CD4-positive, alpha-beta T cell (primary cell): ENCODE data around the gene ARMC7. TPM values are rescaled to one million over a fixed set of nuclear protein-coding genes. Genes with fewer than 3 reads are reported as not detected.

Experiments
- ATAC-seq: fragments of 200-7000 bp; cut with Tn5 transposase; one replicate; pipeline ENCODE4 v1.10.0; 2022; ENCODE audit warnings: mild to moderate bottlenecking; ENCODE audit not compliant: poor library complexity
- CTCF ChIA-PET: fragments of 350-600 bp; sonication (Branson Sonifier 250); formaldehyde crosslinking; loops from one replicate; lab custom pipeline; 2021; ENCODE audit warnings: antibody characterized with exemption, inconsistent platforms; lab: Charles Lee
- POLR2A ChIA-PET: fragments of 350-600 bp; sonication (Branson Sonifier 250); formaldehyde crosslinking; loops from one replicate; lab custom pipeline; 2021; ENCODE audit warnings: antibody characterized with exemption, inconsistent platforms; lab: Charles Lee
- DNase-seq, 14 experiments: peaks; one replicate each; pipeline ENCODE4 v3.0.0-alpha.2; 2013 to 2020; ENCODE audit warnings: mixed read lengths in 2 of 14
- H3K27ac ChIP-seq, 2 donors: one replicate each; pipeline versions ENCODE4 v1.5.1 to v1.7.0; 2013; ENCODE audit warnings: low read length in 2 of 2, low read depth in 1 of 2, mild to moderate bottlenecking in 1 of 2
- H3K27me3 ChIP-seq, 2 experiments: 1 replicate in 1 of 2; 2 replicates in 1 of 2; pipeline versions ENCODE4 v1.6.1 to v1.7.0; 2013; ENCODE audit warnings: low read length in 2 of 2, control low read depth in 1 of 2, mild to moderate bottlenecking in 1 of 2, moderate library complexity in 1 of 2; ENCODE audit not compliant: insufficient read depth in 2 of 2, control insufficient read depth in 1 of 2
- H3K36me3 ChIP-seq: one replicate; pipeline ENCODE4 v1.6.1; 2013; ENCODE audit warnings: low read length, control low read depth; ENCODE audit not compliant: insufficient read depth
- H3K4me1 ChIP-seq: one replicate; pipeline ENCODE4 v1.6.1; 2013; ENCODE audit warnings: low read length, control low read depth; ENCODE audit not compliant: insufficient read depth
- H3K4me3 ChIP-seq: one replicate; pipeline ENCODE4 v1.5.1; 2013; ENCODE audit warnings: mild to moderate bottlenecking, low read length, moderate library complexity
- H3K9me3 ChIP-seq, 2 experiments: 1 replicate in 1 of 2; 2 replicates in 1 of 2; pipeline versions ENCODE4 v1.6.1 to v1.7.0; 2013; ENCODE audit warnings: low read length in 2 of 2, mild to moderate bottlenecking in 2 of 2, control low read depth in 1 of 2, moderate library complexity in 1 of 2; ENCODE audit not compliant: control insufficient read depth in 1 of 2, insufficient read depth in 1 of 2
- H3K27ac Mint-ChIP-seq: one replicate; pipeline ENCODE4 v1.8.0; 2020; ENCODE audit warnings: mixed read lengths
- H3K27me3 Mint-ChIP-seq: one replicate; pipeline ENCODE4 v1.8.0; 2021; ENCODE audit warnings: mixed read lengths
- H3K36me3 Mint-ChIP-seq: one replicate; pipeline ENCODE4 v1.8.0; 2021; ENCODE audit warnings: low read depth, mixed read lengths
- H3K4me1 Mint-ChIP-seq: one replicate; pipeline ENCODE4 v1.8.0; 2021; ENCODE audit warnings: low read depth, mixed read lengths
- H3K4me3 Mint-ChIP-seq: one replicate; pipeline ENCODE4 v1.8.0; 2020; ENCODE audit warnings: mild to moderate bottlenecking, mixed read lengths
- H3K9me3 Mint-ChIP-seq: one replicate; pipeline ENCODE4 v1.8.0; 2020; ENCODE audit warnings: mixed read lengths
- intact Hi-C, 2 experiments: fragments of 100-400 bp; cut with DNase I in 1 of 2; cut with micrococcal nuclease in 1 of 2; formaldehyde crosslinking; loops; one replicate each; pipeline versions ENCODE4 v1.15.1 to v1.9.0; 2023 to 2025; cut with DNase I, micrococcal nuclease
- total RNA-seq, 174 experiments: library from RNA in 2 of 174; stranded (reverse) in 2 of 174; gene quantifications; one replicate each; pipeline ENCODE4 v1.2.3 and lab custom pipeline; 2021 to 2026
- TF ChIP-seq, protein P1 (sequence below): fragments of 200-600 bp; IDR thresholded peaks from one replicate; pipeline ENCODE4 v1.8.0; 2022; ENCODE audit warnings: antibody characterized with exemption, mild to moderate bottlenecking

Gene ARMC7
- total RNA-seq, 2 experiments from 2014 or later: 4.1 to 4.8 TPM

- Histone ChIP-seq H3K27ac (no peak overlapping the region), H3K36me3 (peaks cover 2% of the 10 kb centered on the region), H3K27me3 (no peaks in the 10 kb centered on the region), H3K4me3 (no peak overlapping the region), H3K9me3 (no peaks in the 10 kb centered on the region), H3K4me1 (peaks cover 50% of the 10 kb centered on the region)
- H3K4me1 Mint-ChIP-seq: peaks cover 37% of the 10 kb centered on the region
- TF ChIP-seq, protein P1, sequence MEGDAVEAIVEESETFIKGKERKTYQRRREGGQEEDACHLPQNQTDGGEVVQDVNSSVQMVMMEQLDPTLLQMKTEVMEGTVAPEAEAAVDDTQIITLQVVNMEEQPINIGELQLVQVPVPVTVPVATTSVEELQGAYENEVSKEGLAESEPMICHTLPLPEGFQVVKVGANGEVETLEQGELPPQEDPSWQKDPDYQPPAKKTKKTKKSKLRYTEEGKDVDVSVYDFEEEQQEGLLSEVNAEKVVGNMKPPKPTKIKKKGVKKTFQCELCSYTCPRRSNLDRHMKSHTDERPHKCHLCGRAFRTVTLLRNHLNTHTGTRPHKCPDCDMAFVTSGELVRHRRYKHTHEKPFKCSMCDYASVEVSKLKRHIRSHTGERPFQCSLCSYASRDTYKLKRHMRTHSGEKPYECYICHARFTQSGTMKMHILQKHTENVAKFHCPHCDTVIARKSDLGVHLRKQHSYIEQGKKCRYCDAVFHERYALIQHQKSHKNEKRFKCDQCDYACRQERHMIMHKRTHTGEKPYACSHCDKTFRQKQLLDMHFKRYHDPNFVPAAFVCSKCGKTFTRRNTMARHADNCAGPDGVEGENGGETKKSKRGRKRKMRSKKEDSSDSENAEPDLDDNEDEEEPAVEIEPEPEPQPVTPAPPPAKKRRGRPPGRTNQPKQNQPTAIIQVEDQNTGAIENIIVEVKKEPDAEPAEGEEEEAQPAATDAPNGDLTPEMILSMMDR: no peak
- ATAC-seq (no peak), DNase-seq (no peak)
- peak overlapping the region; percentile 65 for H3K4me3 Mint-ChIP-seq
- intact Hi-C loops: loop anchor here in 1 of 2 experiments (10.0 kb wide), 1 partner anchor 47 kb away; no protein-coding TSS in a partner anchor
- POLR2A ChIA-PET: interaction anchor here (1.2 to 1.8 kb wide), 4 partner anchors 24 to 90 kb away, joined by 4 to 7 read pairs (median 5); partner anchors contain the start of gene SLC16A5
- H3K27ac Mint-ChIP-seq: peak overlapping the region; percentile 5
- H3K27me3 Mint-ChIP-seq: no peaks in the 10 kb centered on the region
- H3K36me3 Mint-ChIP-seq: peaks cover 13% of the 10 kb centered on the region
- H3K9me3 Mint-ChIP-seq: no peaks in the 10 kb centered on the region
- CTCF ChIA-PET: interaction anchor here (0.9 to 11.1 kb wide), 5 partner anchors 19 to 154 kb away, joined by 3 to 102 read pairs (median 7); partner anchors contain the start of gene NT5C
These were observed 2.1 kb downstream of the ARMC7 start for GRCh38 chr17:75111777-75112335.

DNA sequence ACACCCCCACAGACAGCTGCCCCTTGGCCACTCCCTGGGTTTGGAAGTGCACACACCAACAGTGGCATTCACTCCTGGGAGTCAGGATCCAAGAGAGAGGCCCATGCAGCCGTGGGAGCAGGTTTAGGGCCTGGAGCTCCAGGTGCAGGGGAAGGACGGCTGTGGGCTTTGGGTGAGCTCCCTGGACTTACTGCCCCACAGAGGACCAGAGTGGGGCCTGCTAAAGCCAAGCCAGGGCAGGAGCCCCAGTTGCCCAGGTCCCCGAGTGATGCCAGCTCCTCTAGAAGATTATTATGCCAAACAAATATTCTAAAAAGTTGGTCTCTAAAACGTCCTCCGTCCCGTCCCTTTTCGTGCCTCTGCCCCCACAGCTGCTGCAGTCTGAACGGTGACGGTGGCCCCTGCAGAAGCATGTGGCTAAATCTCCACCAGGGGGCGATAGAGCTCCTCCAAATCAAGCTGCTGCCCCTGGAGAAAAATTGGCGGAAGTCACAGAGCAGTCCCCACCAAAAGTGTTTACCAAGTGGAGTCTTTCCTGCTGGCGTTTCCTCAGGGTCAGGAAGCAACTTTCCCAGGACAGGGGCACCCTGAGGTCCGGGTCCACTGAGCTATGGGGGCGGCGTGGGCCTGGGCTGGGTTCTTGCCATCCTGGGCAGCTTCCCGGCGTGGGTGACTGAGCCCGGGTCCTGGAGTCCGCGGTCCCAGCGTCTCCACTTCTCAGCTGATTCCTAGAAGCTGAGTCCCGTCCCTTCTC lies 4.2 kb downstream of the ARMC7 start:
- DNase-seq: peak; percentile 80 to 96 (median 88)
- Mint-ChIP-seq H3K4me1 (peaks cover 35% of the 10 kb centered on the region), H3K27me3 (no peaks in the 10 kb centered on the region), H3K4me3 (peak overlapping the region; percentile 89), H3K36me3 (peaks cover 17% of the 10 kb centered on the region), H3K9me3 (no peaks in the 10 kb centered on the region), H3K27ac (peak overlapping the region; percentile 81)
- Histone ChIP-seq H3K36me3 (peaks cover 8% of the 10 kb centered on the region), H3K4me3 (peak overlapping the region; percentile 77), H3K4me1 (peaks cover 45% of the 10 kb centered on the region), H3K27me3 (no peaks in the 10 kb centered on the region), H3K9me3 (no peaks in the 10 kb centered on the region), H3K27ac (peak overlapping the region in 1 of 2 donors; percentile 64)
- intact Hi-C loops: loop anchor here (1.0 to 10.0 kb wide), 7 partner anchors 16 to 298 kb away; no protein-coding TSS in a partner anchor
- ChIA-PET CTCF (interaction anchor here (0.5 to 11.1 kb wide), 46 partner anchors 8 to 298 kb away, joined by 3 to 102 read pairs (median 5); partner anchors contain the start of genes ATP5PD, HID1, JPT1 and KCTD2), POLR2A (interaction anchor here (0.5 to 3.4 kb wide), 38 partner anchors 8 to 459 kb away, joined by 3 to 37 read pairs (median 5); partner anchors contain the start of genes GRB2, HID1, JPT1 and MIF4GD)
- peak; percentile 74 for ATAC-seq
- TF ChIP-seq, protein P1: peak; percentile 91

DNA sequence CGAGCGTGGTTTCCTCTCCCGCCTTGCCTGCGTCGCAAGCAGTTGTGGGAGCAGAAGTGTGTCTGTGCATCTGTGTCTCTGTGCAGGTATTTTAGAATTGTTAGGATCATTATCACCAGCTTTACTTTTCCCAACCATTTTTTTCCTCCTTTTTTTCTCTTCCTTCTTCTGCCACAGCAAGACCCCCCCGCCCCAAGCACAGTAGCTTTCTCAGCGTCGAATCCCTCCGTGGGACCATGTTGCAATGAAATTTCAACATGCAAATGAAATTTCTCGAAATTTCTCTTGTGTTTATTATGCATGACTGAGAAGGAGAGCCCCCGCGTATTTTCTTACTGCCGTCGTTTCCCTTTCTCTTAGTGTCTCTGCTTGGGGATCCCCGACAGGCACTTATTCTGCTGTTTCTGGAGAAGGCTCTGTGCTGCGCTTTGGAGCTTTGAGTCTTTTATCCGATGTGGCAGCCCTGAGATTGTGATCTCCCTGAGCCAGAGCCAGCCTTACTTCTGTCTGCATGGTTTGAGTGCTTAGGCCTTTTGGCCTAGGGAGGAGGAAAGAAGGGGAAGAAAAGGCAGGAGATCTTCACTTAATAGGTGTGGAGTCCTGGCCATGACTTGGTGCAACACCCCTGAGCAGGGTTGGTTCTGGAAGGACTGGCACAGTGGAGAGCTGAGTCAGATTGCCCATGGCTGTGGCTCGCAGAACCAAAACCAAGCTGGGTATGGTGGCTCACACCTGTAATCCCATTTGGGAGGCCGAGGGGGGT lies 5.0 kb downstream of the ARMC7 start:
- Histone ChIP-seq H3K4me3 (peak overlapping the region; percentile 77), H3K9me3 (no peaks in the 10 kb centered on the region), H3K27me3 (no peaks in the 10 kb centered on the region), H3K4me1 (peaks cover 38% of the 10 kb centered on the region), H3K36me3 (peaks cover 8% of the 10 kb centered on the region), H3K27ac (peak overlapping the region in 1 of 2 donors; percentile 64)
- intact Hi-C loops: loop anchor here (1.0 to 10.0 kb wide), 7 partner anchors 16 to 298 kb away; no protein-coding TSS in a partner anchor
- ChIA-PET POLR2A (interaction anchor here (0.9 to 3.4 kb wide), 36 partner anchors 9 to 298 kb away, joined by 3 to 37 read pairs (median 5); partner anchors contain the start of genes GRB2, HID1, JPT1 and MIF4GD), CTCF (interaction anchor here (0.6 to 11.1 kb wide), 41 partner anchors 9 to 297 kb away, joined by 3 to 102 read pairs (median 5); partner anchors contain the start of genes ATP5PD, HID1, JPT1 and KCTD2)
- H3K4me1 Mint-ChIP-seq: peaks cover 33% of the 10 kb centered on the region
- TF ChIP-seq, protein P1: no peak
- DNase-seq (no peak), ATAC-seq (no peak)
- no peaks in the 10 kb centered on the region for H3K27me3 Mint-ChIP-seq
- H3K4me3 Mint-ChIP-seq: peak overlapping the region; percentile 89
- H3K27ac Mint-ChIP-seq: peak overlapping the region; percentile 81
- peaks cover 17% of the 10 kb centered on the region for H3K36me3 Mint-ChIP-seq
- no peaks in the 10 kb centered on the region for H3K9me3 Mint-ChIP-seq
